Globus pallidus (tissue), 1 donor: ENCODE data around the gene KIRREL3.

Experiments
- DNase-seq: peaks from one replicate; pipeline ENCODE4 v3.0.0-alpha.2; 2015; ENCODE audit warnings: low spot score

The KIRREL3 gene

DNA sequence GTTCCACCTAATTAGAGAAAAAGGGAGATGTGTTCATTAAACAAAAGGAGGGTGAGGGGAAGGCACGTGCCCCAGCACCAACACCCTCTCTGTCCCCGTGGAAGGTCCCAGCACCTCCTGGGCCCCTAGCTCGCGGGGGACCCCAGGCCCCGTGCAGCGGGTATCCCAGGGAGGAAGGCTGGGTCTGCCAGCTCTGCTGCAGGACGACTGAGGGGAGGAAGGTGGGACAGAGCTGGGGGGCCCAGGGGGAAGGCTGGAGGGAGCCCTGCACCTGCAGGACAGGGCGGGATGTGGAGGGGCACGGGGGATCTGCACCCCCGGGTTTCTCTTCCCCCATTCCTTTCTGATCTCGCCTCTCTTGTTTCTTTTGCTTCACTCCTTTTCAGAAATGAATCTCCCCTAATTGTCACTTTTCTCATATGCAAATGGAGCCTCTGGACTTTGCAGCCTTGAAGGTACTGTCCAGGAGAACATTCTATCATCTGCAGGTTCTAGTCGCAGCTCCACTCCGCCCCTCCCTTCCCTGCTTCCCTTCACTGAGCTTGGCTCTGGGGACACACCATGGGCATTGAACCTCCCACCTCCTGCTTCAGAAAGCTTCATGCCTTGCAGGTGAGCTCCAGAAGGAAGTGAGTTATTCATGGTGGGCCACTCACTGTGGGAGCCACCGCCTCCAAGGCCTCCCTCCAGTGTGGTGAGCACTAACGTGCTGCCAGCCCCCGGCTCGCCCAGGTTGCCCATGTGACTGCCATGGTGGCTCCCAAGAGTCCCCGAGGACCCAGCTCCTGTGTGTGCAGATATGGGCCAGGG is 534.1 kb downstream of the KIRREL3 start:
- no peak for DNase-seq

DNA sequence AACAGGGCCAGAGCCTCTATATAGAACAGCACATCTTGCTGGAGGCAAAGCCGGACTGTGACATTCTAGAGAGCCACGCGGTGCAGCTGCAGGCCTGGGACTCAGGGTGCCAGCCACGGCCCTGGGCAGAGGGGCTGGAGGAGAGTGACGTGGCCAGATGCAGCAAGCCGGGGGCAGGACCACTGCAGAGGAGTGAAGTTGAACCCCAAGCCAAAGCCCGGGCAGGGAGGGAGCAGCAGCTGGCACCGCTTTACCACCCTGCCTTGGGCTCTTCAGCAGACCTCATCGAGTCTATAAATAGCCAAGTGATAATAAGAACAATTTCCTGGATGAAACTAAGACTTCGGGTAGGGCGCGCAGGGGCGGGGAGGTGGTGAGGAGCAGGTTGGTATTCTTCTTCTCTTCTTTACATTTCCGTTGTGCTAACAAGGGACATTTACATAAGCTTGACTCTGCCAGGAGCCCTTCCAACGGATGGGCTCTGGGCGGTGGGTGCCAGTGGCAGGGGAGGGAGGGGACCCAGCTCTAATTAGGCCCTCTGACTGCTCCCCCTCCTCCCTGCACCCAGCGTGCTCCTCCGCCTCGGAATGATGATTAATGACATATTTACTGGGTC is 534.9 kb downstream of the KIRREL3 start:
- DNase-seq: peak; percentile 32

DNA sequence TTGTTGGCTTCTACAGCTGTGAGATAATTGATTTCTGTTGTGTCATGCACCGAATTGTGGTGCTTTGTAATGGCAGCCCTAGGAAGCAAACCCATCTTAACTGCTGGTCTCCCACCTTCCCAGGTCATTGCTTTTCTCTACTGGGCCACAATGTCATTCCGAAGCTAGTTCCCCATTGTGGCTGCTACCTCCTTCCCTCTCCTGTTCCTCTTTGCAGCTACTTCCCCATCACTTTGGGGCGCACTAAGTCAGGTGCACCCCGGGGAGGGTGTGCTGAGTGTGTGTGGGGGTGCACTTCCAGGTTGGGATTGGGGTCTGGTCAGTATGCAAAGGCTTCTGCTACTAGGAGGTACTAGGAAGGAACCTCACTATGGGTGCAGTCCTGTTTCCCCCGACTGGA is 535.8 kb downstream of the KIRREL3 start:
- no peak for DNase-seq

DNA sequence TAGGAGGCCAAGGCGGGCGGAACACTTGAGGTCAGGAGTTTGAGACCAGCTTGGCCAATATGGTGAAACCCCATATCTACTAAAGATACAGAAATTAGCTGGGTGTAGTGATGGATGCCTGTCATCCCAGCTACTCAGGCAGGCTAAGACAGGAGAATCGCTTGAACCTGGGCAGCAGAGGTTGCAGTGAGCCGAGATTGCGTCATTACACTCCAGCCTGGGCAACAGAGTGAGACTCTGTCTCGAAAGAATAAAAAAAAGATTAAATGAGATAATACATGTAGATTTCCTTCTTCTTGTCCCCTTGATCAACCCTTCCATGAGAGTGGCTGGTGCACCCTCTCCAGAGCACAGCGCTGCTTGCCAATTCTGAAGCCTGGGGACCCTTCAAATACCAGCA is 538.1 kb downstream of the KIRREL3 start:
- no peak for DNase-seq

DNA sequence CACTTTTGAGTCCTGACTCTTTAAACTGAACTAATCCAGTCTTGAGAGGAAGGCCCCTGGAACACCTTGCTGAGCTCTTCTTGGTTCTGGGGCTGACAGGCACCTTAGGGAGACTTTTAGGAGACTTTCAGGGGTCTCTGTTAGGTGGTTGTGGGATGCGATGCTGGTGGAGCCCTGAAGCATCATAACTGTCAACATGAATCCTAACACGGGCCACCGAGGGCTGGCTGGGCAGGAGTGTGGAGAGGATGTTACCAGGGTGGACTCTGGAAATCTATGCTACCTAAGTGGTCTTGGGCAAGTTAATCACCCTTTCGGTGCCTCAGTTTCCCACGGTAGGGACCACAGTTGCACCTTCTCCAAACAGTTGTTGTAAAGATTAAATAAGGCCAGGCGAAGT is 538.6 kb downstream of the KIRREL3 start:
- DNase-seq: no peak

DNA sequence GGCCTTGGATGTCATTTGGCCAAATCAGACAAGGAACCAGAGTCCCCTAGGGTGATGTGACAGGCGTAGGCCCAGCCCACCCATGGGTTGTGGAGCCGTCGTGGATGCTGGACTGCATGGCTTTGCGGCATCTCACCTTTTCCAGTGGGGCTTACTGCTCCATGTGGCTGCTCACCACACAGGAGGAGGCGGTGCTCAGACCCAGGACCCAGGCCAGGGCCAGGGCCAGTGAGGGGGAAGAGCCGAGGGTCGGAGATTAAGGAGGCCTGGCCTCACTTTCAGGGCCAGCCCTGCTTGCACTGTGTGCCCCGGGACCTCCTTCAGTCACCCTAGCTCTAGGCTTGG is 539.5 kb downstream of the KIRREL3 start:
- DNase-seq: no peak

DNA sequence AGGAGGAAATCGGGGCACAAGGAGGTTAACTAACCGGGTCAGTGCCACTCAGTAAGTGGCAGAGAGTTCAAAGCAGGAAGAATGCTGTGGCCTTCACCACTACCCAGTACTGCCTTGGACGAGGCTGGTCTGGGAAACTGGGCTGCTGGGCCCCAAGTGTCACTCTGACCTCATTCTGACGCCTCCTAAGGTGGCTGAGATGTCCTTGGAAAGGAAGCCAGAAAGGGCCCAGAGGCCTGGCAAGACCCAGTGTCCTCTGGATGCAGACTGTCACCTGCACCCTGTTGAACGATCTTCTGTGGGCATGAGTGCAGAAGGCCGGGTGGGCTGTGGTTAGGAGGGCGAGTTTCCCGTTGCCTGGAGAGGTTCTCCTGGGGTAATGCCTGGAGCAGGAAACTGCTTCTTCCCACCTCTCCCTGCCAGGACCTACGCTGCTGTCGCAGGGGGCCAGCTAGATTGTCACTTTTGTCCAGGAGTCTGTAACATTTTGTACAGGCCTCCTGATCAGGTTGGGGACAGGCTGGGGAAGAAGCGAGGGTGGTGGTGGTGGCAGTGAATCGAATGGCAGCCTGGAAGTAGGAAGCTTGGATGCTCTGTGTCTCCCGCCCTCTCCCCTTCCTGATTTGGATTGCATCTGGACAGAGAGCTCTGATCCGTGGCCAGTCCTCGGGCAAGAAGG is 540.0 kb downstream of the KIRREL3 start:
- no peak for DNase-seq

DNA sequence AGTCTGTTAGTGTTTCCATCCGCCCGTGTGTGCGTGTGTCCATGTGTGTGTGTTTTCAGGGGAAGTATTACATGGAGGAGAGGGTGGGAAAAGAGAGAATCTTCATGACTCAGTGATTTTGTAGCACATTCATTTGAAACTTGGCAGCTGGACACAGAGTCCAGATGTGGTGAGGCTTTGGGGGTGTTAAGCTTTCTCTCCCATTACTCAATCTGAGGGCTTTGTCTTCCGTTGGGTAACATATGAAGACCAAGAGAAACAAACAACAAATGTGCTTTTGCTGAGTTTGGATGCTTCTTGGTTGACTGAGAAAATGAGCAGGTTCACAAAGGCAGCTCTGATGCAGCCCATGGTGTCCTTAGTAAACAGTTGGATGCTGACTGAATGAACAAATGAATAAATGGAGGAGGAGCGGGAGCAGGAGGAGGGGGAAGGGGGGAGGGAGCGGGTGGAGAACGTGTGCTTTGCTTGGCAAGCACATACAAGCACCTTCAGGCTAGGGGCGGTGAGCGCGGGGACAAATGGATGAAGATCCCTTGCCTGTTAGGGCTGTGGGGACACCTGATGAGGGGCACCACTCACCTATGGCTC is 540.8 kb downstream of the KIRREL3 start:
- peak; percentile 82 for DNase-seq

DNA sequence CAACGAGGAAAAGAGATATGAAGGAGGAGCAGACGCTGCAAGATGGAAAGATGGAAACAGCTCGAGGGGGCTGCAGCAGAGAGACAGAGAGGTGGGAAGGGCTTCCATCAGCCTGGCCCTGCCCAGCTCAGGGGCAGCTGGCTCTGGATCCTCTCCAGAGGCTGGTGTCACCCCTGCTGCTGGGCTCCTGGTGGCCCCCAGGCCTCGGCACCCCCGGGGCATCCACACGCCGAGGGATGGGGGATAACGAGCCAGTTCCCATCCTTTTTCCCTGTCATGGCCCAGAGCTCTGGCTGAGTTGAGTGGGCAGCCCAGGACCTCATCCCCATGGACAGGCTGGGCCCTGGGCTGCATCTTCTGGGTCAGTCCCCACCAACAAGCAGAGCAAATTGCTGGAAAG is 542.8 kb downstream of the KIRREL3 start:
- no peak for DNase-seq

DNA sequence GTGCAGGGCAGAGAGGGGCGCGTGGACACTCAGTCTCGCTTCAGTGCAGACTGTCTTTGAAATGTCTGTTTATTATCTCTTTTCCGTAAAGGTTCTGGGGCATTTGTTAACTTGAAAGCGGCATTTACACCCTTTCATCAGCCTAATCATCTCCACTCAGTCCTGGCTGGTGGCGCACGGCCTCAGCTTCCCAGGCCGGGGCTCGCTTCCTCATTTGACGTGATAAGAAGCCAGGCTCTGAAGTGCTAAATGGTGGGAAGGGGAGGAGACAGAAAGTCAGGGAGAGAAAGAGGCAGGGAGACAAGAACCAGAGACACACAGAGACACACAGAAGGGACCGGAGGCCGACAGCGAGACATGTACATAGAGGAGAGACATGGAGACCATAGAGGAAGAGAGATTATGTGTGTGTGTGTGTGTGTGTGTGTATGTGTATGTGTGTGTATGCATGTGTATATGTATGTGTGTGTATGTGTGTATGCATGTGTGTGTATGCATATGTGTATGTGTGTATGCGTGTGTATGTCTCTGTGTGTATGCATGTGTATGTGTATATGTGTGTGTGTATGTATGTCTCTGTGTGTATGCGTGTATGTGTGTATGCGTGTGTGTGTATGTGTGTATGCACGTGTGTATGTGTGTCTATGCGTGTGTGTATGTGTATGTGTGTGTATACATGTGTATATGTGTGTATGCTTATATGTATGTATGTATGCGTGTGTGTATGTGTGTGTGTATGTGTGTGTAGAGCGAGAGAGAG is 543.6 kb downstream of the KIRREL3 start:
- no peak for DNase-seq

DNA sequence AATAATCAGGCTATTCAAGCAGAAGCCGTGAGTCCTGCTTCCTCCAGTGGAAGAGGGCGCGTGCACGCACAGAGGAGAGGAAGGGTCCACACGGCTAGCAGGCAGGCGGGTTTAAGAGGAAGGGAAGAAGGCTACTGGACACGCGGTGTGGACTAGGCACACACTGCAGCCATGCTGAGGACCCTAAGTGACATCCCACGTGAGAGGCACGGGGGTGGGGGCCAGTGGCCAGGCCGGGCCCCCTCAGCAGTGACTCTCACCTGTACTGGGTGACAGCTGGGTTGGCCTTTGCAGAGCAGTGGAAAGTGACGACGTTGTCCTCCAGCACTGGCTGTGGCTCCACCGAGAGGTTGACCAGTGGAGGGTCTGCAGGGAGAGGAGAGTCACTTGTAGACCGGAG is 544.5 kb downstream of the KIRREL3 start:
- no peak for DNase-seq

DNA sequence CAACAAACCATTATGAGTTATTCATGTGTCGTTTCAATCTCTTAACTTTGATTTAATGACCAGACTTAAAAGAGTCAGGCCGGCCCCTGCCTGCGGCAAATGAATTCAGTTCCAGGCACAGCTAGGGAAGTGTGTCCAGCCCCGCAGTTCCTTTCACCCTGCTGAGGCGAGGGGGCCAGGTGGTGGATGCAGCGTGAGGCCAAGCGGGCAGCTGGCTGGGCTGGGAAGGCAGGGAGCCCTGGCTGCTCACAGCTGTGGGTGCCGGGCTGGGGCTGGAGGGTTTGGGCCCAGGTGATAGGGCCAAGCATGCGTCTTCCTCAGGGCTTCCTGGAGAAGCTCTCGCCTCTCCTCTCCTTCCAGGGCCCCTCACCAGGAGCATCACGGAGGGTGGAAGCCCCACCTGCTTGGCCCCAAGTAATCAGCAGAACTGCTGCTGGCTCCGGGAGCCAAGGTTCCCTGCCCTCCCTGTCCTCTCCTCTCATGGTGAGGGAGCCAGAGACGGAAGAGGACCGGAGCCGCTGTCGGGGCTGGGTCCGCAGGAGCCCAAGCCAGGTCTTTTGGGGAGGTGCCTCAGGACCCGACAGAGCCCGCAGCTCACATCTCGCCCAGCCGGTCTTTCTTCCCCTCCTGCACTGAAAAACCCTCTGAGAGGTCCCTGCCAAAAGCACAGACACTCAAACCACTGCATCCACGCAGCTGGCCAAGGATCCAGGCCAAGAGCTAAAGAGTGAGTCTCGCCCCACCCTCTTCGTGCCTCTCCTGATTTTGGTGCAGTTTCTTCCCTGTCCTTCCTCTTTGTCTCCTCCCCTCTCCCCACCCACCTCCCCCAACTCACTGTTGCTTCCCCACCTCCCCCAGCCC is 548.1 kb downstream of the KIRREL3 start:
- no peak for DNase-seq

DNA sequence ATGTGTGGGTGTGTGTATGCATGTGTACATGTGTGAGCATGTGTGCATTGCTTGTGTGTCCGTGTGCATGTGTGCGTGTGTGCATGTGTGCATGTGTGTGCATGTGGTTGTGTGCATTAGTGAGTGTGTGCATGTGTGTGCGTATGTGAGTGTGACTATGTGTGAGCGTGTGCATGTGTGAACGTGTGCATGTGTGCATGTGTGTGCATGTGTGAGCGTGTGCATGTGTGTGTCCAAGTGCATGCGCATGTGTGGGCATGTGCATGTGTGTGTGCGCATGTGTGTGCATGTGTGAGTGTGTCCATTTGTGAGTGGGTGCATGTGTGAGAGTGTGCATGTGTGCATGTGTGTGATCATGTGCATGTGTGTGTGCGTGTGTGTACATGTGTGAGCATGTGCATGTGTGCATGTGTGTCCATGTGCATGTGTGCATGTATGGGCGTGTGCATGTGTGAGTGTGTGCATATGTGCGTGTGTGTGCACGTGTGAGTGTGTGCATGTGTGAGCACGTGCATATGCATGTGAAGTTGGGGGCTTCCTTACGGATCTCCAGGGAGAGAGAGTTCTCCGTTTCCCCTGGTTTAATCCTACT is 549.3 kb downstream of the KIRREL3 start:
- no peak for DNase-seq

DNA sequence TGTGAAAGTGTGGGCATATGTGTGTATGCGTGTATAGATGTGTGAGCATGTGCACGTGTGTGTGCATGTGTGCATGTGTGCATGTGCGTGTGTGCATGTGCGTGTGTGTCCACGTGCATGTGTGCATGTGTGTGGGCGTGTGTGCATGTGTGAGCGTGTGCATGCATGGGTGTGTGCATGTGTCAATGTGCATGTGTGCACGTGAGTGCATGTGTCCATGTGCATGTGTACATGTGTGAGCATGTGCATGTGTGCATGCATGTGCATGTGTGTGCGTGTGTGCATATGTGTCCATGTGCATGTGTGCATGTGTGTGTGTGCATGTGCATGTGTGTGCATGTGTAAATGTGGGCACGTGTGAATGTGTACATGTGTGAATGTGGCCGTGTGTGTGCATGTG is 549.8 kb downstream of the KIRREL3 start:
- no peak for DNase-seq

DNA sequence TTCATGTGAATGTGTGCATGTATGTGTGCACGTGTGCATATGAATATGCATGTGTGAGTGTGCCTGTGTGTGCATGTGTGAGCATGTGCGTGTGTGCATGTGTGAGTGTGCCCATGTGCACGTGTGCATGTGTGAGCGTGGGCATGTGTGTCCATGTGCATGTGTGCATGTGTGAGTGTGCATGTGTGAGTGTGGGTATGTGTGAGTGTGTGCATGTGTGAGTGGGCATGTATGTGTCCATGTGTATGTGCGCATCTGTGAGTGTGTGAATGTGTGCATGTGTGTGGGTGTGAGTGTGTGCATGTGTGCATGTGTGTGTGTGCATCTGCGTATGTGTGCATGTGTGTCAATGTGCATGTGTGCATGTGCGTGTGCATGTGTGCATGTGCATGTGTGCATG is 550.4 kb downstream of the KIRREL3 start:
- DNase-seq: no peak

DNA sequence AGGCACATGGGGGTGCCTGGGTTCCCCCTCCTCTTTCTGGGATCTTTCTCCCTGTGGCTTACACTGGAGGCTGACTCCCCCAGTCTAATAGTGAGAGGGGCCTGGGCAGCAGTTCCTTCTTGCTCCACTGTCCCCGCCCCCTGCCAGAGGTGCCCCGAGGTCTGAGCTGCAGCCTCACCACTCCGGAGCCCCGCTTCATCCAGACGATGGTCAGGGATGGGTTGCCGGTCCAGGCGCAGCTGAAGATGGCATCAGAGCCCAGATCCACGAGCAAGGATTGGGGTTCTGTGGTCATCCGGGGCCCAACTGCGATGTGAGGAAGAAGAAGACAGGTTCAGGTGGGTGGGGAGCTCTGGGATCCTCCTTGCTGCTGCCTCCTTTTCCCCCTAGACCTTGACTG is 554.0 kb downstream of the KIRREL3 start:
- DNase-seq: no peak

DNA sequence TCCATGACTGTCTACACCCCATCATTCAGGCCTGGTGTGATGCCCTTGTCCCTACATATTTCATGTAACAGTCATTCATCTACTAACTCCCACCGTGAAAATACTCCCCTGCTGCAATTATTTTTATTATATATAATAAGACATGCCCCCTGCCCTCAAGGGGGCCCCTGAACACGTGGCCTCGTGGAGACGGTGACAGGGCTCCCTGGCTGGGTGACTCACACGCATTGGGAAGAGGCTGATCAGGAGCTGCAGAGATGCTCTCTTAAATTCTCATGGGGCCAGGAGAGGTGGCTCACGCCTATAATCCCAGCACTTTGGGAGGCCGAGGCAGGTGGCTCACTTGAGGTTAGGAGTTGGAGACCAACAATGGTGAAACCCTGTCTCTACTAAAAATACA is 556.5 kb downstream of the KIRREL3 start:
- DNase-seq: no peak

DNA sequence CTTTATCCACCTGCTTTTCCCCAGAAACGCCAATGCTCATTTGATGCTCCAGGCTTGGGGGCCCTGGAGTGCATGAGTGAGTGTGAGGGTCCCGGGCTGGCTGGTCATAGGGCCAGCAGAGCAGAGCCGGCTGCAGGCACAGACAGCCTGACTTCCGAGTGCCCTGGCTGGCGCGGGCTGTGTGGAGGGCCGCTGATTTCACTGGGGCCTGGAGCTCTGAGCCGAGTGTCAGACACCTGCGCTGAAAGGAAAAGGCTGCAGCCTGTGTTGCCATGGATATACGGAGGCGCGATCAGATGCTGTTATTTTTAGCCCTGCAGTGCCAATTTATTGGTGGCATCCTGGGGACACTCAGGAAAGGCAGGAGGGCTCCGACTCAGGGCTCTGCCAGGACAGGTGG is 557.5 kb downstream of the KIRREL3 start:
- no peak for DNase-seq

DNA sequence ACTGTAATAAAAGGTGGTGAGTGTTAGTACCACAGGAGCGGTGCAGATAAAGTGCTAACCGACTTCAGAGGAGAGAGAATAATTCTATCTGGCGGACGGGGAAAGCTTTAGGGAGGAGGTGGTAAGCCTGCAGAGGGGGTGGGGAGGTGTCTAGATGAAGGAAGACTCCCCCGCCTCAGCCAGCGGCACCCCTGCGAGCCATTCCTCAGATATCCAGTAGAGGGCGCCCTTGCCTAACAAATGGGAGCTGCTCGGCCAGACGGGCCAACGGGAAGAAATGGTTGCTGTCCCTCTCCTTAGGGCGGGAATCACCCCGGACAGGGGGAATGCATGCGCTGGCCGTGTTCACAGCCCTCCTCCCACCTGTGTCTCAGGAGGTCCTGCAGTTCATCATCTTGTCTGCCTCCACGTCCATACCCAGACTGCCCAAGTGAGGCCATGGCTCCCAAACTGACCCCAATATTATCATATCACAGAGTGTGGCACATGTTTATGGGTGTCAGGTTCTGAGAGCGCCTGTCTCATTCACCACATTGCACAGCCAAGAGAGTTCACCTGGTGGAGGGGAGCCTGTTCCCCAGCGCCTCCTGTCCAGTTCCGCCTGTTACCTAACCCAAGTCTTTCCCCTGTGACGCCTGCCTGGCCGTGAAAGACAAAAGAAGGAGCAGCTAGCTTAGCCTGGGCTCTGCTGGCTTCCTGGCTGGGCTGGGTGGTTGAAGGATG is 559.6 kb downstream of the KIRREL3 start:
- peak; percentile 65 for DNase-seq

DNA sequence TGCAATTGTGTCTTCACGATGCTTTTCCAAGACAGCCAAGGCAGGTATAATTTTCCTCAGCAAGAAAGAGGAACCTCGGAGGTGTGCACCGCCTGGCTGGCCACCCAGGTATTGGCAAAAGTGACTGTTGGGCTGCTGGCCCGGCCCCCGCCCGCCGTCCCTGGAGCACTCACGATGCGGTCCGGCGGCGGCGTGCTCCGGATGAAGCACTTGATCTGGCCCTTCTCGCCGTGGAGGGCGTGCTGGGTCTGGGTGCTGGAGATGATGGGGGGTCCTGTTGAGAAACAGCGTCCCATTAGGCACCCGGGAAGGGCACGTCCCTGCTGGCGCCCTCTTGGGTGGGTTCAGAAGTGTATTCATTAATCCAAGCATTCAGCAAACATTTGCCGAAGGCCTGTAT is 560.3 kb downstream of the KIRREL3 start:
- DNase-seq: no peak
